Measurements from ENCODE around the gene FXN.

FXN gene

GRCh38 chr9:69027355-69028097, 8.0 kb upstream of the FXN start:
- Histone ChIP-seq H3K27ac (ENCODE audit: low read depth, low read length) (no peak overlapping the region), H3K9me3 (ENCODE audit: control insufficient read depth, insufficient read depth, low read length) (peaks cover 7% of the 10 kb centered on the region; the same call in 1 of the 2 replicates), H3K36me3 (ENCODE audit: control insufficient read depth, insufficient read depth, low read length) (no peaks in the 10 kb centered on the region), H3K9ac (ENCODE audit: low read depth, low read length) (no peak overlapping the region), H3K27me3 (ENCODE audit: control insufficient read depth, insufficient read depth, low read length) (no peaks in the 10 kb centered on the region), H3K4me3 (ENCODE audit: low read depth, low read length) (no peak overlapping the region), H3K4me1 (ENCODE audit: control insufficient read depth, insufficient read depth, low read length) (peaks cover 11% of the 10 kb centered on the region)

- Histone ChIP-seq H3K9ac (ENCODE audit: low read depth, low read length) (no peak overlapping the region), H3K4me3 (ENCODE audit: low read depth, low read length) (no peak overlapping the region), H3K36me3 (ENCODE audit: control insufficient read depth, insufficient read depth, low read length) (no peaks in the 10 kb centered on the region), H3K27me3 (ENCODE audit: control insufficient read depth, insufficient read depth, low read length) (no peaks in the 10 kb centered on the region), H3K4me1 (ENCODE audit: control insufficient read depth, insufficient read depth, low read length) (peaks cover 6% of the 10 kb centered on the region; the same call in 1 of the 2 replicates), H3K27ac (ENCODE audit: low read depth, low read length) (no peak overlapping the region), H3K9me3 (ENCODE audit: control insufficient read depth, insufficient read depth, low read length) (peaks cover 7% of the 10 kb centered on the region; the same call in 1 of the 2 replicates)
Observed at GRCh38 chr9:69028754-69029153, 6.8 kb upstream of the FXN start.

GRCh38 chr9:69029535-69029934, 6.0 kb upstream of the FXN start:
- Histone ChIP-seq H3K4me3 (ENCODE audit: low read depth, low read length) (no peak overlapping the region), H3K4me1 (ENCODE audit: control insufficient read depth, insufficient read depth, low read length) (peaks cover 3% of the 10 kb centered on the region; the same call in 1 of the 2 replicates), H3K27me3 (ENCODE audit: control insufficient read depth, insufficient read depth, low read length) (no peaks in the 10 kb centered on the region), H3K36me3 (ENCODE audit: control insufficient read depth, insufficient read depth, low read length) (no peaks in the 10 kb centered on the region), H3K27ac (ENCODE audit: low read depth, low read length) (no peak overlapping the region), H3K9ac (ENCODE audit: low read depth, low read length) (no peak overlapping the region), H3K9me3 (ENCODE audit: control insufficient read depth, insufficient read depth, low read length) (peaks cover 7% of the 10 kb centered on the region; the same call in 1 of the 2 replicates)

- H3K36me3 ChIP-seq (ENCODE audit: control insufficient read depth, insufficient read depth, low read length): no peaks in the 10 kb centered on the region
- no peak overlapping the region for H3K27ac ChIP-seq (ENCODE audit: low read depth, low read length)
- no peaks in the 10 kb centered on the region for H3K27me3 ChIP-seq (ENCODE audit: control insufficient read depth, insufficient read depth, low read length)
- peaks cover 3% of the 10 kb centered on the region; the same call in 1 of the 2 replicates for H3K4me1 ChIP-seq (ENCODE audit: control insufficient read depth, insufficient read depth, low read length)
- H3K9me3 ChIP-seq (ENCODE audit: control insufficient read depth, insufficient read depth, low read length): peaks cover 7% of the 10 kb centered on the region; the same call in 1 of the 2 replicates
- no peak overlapping the region for H3K9ac ChIP-seq (ENCODE audit: low read depth, low read length)
- H3K4me3 ChIP-seq (ENCODE audit: low read depth, low read length): no peak overlapping the region
Observed at GRCh38 chr9:69030851-69031645, 4.5 kb upstream of the FXN start.

GRCh38 chr9:69034071-69034470, 1.5 kb upstream of the FXN start:
- H3K27ac ChIP-seq (ENCODE audit: low read depth, low read length): no peak overlapping the region
- H3K9ac ChIP-seq (ENCODE audit: low read depth, low read length): no peak overlapping the region
- no peak overlapping the region for H3K4me3 ChIP-seq (ENCODE audit: low read depth, low read length)
- no peaks in the 10 kb centered on the region for H3K27me3 ChIP-seq (ENCODE audit: control insufficient read depth, insufficient read depth, low read length)
- H3K4me1 ChIP-seq (ENCODE audit: control insufficient read depth, insufficient read depth, low read length): peaks cover 6% of the 10 kb centered on the region
- peaks cover 7% of the 10 kb centered on the region; the same call in 1 of the 2 replicates for H3K9me3 ChIP-seq (ENCODE audit: control insufficient read depth, insufficient read depth, low read length)
- no peaks in the 10 kb centered on the region for H3K36me3 ChIP-seq (ENCODE audit: control insufficient read depth, insufficient read depth, low read length)

GRCh38 chr9:69036309-69036708, 757 bp downstream of the FXN start:
- no peaks in the 10 kb centered on the region for H3K27me3 ChIP-seq (ENCODE audit: control insufficient read depth, insufficient read depth, low read length)
- peak overlapping the region; percentile 88 for H3K27ac ChIP-seq (ENCODE audit: low read depth, low read length)
- H3K4me3 ChIP-seq (ENCODE audit: low read depth, low read length): peak overlapping the region; percentile 100
- H3K9me3 ChIP-seq (ENCODE audit: control insufficient read depth, insufficient read depth, low read length): no peaks in the 10 kb centered on the region
- H3K36me3 ChIP-seq (ENCODE audit: control insufficient read depth, insufficient read depth, low read length): no peaks in the 10 kb centered on the region; the same call in 1 of the 2 replicates
- H3K4me1 ChIP-seq (ENCODE audit: control insufficient read depth, insufficient read depth, low read length): peaks cover 6% of the 10 kb centered on the region
- peak overlapping the region; percentile 90 for H3K9ac ChIP-seq (ENCODE audit: low read depth, low read length)

GRCh38 chr9:69036799-69037198, 1.2 kb downstream of the FXN start:
- H3K4me3 ChIP-seq (ENCODE audit: low read depth, low read length): peak overlapping the region; percentile 100

GRCh38 chr9:69040646-69041045, 5.1 kb downstream of the FXN start:
- H3K4me3 ChIP-seq (ENCODE audit: low read depth, low read length): no peak overlapping the region
- peaks cover 22% of the 10 kb centered on the region for H3K4me1 ChIP-seq (ENCODE audit: control insufficient read depth, insufficient read depth, low read length)
- H3K9me3 ChIP-seq (ENCODE audit: control insufficient read depth, insufficient read depth, low read length): no peaks in the 10 kb centered on the region
- H3K9ac ChIP-seq (ENCODE audit: low read depth, low read length): no peak overlapping the region
- H3K27me3 ChIP-seq (ENCODE audit: control insufficient read depth, insufficient read depth, low read length): no peaks in the 10 kb centered on the region
- H3K27ac ChIP-seq (ENCODE audit: low read depth, low read length): no peak overlapping the region
- H3K36me3 ChIP-seq (ENCODE audit: control insufficient read depth, insufficient read depth, low read length): no peaks in the 10 kb centered on the region; the same call in 1 of the 2 replicates

More at GRCh38 chr9:69036799-69037198, 1.2 kb downstream of the FXN start:
- H3K27ac ChIP-seq (ENCODE audit: low read depth, low read length): peak overlapping the region; percentile 18
- H3K27me3 ChIP-seq (ENCODE audit: control insufficient read depth, insufficient read depth, low read length): no peaks in the 10 kb centered on the region
- no peaks in the 10 kb centered on the region; the same call in 1 of the 2 replicates for H3K36me3 ChIP-seq (ENCODE audit: control insufficient read depth, insufficient read depth, low read length)
- peaks cover 6% of the 10 kb centered on the region for H3K4me1 ChIP-seq (ENCODE audit: control insufficient read depth, insufficient read depth, low read length)
- H3K9ac ChIP-seq (ENCODE audit: low read depth, low read length): peak overlapping the region; percentile 90
- H3K9me3 ChIP-seq (ENCODE audit: control insufficient read depth, insufficient read depth, low read length): no peaks in the 10 kb centered on the region

GRCh38 chr9:69044240-69045219, 9.0 kb downstream of the FXN start:
- Histone ChIP-seq H3K4me3 (ENCODE audit: low read depth, low read length) (no peak overlapping the region), H3K9me3 (ENCODE audit: control insufficient read depth, insufficient read depth, low read length) (no peaks in the 10 kb centered on the region), H3K27me3 (ENCODE audit: control insufficient read depth, insufficient read depth, low read length) (no peaks in the 10 kb centered on the region), H3K36me3 (ENCODE audit: control insufficient read depth, insufficient read depth, low read length) (peaks cover 33% of the 10 kb centered on the region), H3K27ac (ENCODE audit: low read depth, low read length) (peak overlapping the region; percentile 45), H3K4me1 (ENCODE audit: control insufficient read depth, insufficient read depth, low read length) (peaks cover 24% of the 10 kb centered on the region), H3K9ac (ENCODE audit: low read depth, low read length) (no peak overlapping the region)

GRCh38 chr9:69045821-69046220, 10.3 kb downstream of the FXN start:
- H3K27ac ChIP-seq (ENCODE audit: low read depth, low read length): peak overlapping the region; percentile 61
- H3K9ac ChIP-seq (ENCODE audit: low read depth, low read length): no peak overlapping the region
- H3K27me3 ChIP-seq (ENCODE audit: control insufficient read depth, insufficient read depth, low read length): no peaks in the 10 kb centered on the region
- peaks cover 24% of the 10 kb centered on the region for H3K4me1 ChIP-seq (ENCODE audit: control insufficient read depth, insufficient read depth, low read length)
- H3K4me3 ChIP-seq (ENCODE audit: low read depth, low read length): no peak overlapping the region
- H3K36me3 ChIP-seq (ENCODE audit: control insufficient read depth, insufficient read depth, low read length): peaks cover 39% of the 10 kb centered on the region
- no peaks in the 10 kb centered on the region for H3K9me3 ChIP-seq (ENCODE audit: control insufficient read depth, insufficient read depth, low read length)

All from HUES48 (cell line).